NOMO-1 treated with dmso at 0.1 percent for 144 hours (cell line): ENCODE measurements around the gene KIF21A.

ENCODE experiments used
- DNase-seq: peaks from one replicate; lab custom pipeline; 2025; ENCODE audit not compliant: unreplicated experiment; lab: John Stamatoyannopoulos, UW

KIF21A gene

DNA sequence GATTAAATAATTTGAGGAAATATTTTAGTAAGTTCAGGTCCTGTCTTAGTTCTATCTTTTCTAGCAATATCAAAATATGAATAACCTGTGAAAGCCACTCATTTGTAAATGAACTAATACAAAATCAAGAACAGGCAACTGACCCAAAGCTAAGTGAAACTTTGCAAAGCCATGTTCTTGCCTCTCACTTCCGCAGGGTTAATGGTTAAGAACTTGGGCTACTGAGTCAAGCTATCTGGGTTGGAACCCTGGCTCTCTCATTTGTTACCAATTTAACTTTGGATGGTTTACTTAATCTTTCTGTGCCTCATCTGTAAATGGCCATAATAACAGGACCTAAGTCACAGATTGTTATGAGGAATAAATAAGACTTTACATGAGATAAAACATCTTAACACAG is 2.8 kb downstream of the KIF21A start:
- no peak for DNase-seq

DNA sequence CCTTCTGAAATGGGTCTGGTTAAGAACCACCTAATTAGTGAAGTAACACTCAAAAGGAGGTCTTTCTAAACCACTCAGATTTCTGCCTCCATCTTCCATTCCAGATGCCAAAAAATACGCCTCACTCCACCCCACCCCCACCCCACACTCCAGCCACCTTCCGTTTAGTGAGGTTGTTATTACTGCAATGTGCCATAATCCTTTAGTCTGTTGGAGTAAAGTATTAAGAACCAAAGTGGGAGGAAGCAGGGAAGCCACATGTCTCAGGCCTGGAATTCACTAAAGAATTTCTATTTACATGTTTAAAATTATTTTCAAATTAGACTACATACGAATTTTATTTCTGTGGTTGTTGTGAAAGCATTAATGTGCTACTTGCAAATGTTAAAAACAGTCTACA is 7.4 kb downstream of the KIF21A start:
- DNase-seq = no peak

DNA sequence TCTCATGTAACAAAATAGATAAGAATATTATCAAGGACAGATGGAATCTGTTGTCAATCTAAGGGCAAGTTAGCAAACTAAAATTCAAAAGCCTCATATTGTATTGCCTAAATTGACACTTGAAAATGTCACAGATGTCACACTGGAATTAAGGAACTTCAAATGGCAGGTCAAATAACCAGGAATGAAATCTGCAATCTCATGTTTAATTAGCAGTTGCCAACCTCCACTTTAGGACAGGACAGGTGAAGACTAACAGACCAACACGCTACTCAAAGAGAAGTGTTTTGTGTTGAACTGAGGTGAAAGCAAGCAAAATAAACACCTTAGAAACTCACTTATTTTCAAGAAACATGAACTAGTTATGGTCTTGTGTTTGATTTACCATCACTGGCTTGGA is 11.1 kb downstream of the KIF21A start:
- DNase-seq = no peak

DNA sequence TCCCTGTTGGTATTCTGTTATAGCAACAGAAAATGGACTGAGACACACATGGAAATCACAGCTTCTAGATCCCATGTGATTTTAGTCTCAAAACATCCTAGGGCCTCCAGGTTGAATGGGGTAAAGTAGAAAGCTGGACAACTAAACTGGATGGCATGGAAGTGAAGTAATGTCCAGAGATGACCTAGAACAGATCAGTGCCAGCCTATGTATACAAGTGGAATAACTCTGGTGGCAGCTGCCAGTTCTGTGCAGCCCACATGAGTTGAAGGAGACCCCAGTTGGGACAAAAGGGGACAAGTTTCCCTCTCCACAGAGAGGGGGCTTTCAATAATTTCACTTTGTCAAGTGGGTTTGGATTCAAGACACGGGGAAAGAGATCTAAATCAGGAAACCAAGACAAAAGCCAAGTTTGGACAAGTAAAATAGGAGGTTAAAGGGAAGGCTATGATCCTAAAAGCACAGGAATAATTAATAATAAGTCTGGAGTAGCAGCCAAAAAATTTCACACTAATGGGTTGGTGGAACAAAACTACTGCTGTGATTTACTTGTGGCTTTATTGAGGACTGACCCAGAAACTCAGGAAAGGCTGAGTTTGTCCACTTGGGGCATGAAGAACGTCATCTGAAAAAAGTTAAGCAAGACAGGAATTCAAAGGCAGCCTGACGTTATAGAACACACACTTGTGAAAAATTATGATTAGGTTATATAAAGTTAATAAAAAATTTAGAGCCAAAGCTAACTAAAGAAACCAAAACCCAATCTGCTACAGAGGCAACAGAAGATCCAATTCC is 11.7 kb downstream of the KIF21A start:
- no peak for DNase-seq

DNA sequence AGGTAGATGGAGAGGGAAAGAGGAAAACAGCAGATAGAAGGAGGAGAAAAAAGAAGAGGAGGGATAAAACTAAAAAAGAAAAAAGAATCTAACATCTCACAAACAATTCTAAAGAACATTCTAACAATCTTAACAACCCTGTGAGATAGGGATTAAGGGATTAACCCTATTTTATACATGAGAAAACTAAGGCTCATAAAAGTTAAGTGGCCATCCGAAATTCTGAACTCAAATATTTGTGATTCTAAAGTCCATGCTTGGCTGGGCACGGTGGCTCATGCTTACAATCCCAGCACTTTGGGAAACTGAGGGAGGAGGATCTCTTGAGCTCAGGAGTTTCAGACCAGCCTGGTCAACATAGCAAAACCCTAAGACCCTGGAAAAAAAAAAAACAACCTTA is 13.1 kb downstream of the KIF21A start:
- no peak for DNase-seq

DNA sequence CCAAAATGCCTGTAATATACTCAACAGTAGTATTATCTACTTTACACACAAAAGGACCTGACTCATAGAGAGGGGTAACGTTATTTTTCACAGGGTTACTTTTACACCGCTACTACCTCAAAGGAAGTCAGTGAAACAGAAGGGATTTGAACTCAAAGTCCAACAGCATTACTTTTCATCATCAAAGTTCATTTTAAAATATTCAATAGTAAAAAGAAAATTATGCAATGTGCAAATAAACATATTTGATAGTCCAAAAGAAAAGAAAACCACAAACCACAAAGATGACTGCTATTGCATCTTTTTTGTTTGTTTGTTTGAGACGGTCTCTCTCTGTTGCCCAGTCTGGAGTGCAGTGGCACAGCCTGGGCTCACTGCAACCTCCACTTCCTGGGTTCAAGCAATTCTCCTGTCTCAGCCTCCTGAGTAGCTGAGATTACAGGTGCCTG is 15.5 kb downstream of the KIF21A start:
- no peak for DNase-seq

DNA sequence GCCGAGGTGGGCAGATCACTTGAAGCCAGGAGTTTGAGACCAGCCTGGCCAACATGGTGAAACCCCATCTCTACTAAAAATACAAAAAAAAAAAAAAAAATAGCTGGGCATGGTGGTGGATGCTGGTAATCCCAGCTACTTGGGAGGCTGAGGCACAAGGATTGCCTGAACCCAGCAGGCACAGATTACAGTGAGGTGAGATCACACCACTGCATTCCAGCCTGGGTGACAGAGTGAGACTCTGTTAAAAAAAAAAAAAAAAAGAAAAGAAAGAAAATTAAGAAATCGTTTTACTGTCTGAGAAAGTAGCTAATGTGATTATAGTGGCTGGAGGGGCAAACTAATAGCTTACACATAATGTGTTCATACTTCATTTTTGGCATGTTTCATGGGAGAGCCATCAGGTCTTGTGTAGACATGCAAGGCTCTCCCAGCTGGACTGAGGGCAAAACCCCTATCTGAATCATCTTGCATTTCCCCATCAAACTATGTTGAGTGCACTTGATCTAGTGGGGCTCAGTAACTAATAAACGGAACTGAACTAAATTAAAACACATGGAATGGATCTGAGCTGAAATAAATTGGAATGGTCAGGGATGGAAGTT is 16.2 kb downstream of the KIF21A start:
- DNase-seq = no peak

DNA sequence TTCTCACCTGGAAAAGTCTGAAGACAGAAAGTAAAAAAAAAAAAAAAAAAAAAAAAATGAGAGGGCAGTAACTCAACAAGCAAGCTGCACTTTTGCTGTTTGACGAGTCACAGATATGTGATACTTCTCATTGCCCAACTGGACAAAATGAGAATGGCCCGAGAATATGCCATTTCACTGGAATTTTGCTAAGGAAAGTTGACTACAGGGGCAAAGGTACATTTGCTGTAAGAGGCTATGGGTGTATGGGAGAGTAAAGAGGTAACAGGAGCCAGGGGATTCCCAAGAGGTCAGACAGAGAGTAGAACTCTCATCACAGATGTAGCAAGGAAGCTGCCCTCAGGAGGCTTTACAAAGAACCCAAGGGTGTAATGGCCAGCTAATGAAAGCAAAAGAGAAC is 22.9 kb downstream of the KIF21A start:
- no peak for DNase-seq

DNA sequence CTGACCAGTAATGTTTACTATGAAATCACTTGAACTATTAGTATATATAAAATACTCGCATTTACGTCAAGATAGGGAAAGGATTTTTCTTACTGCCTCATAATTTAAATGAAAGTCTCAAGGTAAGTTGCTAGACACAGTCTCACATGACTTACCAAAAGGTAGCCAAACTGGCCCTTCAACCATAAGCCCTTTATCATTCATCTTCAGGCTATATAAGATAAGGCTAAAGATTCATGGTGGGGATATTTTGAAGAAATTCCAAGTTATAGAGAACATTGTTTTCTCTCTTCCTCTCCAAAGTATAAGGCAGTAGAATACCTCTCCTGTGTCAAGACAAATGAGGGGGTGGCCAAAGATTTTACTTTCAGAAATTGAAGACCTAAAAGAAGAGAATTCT is 23.4 kb downstream of the KIF21A start:
- DNase-seq = no peak

DNA sequence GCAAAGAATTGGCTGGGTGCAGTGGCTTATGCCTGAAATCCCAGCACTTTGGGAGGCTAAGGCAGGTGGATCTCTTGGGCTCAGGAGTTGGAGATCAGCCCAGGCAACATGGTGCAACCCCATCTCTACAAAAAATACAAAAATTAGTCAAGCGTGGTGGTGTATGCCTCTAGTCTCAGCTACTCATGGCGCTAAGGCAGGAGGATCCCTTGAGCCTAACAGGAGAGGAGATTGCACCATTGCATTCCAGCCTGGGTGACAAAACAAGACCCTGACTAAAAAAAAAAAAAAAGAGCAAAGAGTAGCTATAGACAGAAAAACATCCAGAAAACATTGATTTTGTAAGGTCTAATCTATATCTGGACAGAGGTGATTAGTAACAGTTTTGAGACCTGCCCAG is 25.0 kb downstream of the KIF21A start:
- DNase-seq = no peak

DNA sequence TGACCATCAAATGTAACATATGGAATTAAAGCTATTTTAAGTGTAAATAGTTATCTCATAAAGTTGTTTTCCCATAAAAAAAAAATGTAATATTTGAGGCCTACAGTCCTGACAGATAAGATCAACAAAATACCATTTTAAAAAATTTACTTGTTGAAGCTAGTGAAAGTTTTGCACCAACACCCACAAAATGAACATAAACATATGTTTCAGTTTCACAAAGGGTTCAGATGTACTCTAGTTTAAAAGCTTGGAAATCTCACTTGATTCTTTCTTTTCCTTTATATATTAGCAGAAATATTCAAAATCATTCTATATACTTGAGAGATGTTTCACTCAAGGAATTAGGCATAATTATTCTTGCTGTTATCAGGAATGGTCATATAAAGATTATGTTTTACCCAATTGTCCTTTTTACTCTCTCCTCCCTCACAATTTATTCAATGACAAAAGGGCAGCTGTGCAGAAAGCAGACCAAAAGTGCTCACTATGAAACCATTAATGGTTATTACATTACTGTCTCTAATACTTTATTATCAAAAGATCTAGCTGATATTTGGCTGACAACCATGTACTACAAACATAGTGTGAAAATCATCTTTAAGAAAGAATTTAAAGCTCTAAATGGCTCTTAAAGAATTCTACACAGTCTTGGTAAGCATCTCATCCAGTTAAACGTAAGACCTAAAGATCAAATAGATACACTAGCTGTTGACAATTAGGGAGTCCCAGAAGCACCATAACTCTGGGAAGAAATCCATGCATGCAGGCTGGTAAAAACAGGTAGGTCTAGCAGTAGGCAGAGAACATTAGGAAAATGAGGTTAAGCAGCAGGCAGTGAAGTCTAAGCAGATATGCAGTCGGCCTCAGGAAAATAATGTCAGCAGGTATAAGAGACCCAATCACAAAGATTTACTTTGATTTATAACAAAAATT is 28.8 kb downstream of the KIF21A start:
- DNase-seq = no peak

DNA sequence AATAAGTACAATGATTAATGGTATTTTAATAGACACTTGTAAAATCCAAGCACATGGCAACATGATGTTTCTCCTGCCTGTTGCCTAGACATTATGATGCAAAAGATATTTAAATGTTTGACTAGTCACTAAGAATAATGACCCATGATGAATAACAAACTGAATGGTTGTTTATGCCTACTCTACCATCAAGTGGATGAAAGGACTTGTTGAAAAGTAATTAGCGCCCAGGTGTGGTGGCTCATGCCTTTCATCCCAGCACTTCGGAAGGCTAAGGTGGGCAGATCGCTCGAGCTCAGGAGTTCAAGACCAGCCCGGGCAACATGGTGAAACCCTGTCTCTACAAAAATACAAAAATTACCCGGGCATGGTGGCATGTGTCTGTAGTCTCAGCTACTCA is 30.7 kb downstream of the KIF21A start:
- no peak for DNase-seq

DNA sequence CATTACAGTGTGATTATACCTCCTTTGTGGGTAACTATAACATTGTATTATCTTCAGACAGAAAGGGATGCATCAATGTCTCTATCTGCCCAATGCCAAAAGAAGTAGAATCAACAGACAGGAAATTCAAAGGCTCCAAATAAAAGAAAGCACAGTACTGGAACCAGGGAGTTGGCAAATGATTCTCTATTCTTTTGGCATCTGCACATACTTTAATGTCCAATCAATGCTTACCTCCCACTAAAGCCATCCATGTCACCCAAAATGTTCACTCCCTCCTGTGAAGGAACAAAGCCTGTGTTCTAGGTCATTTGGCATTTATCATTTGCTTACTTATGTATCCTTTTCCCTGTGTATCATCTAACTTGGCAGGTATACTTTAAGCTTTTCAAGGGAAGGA is 36.7 kb downstream of the KIF21A start:
- DNase-seq = no peak

DNA sequence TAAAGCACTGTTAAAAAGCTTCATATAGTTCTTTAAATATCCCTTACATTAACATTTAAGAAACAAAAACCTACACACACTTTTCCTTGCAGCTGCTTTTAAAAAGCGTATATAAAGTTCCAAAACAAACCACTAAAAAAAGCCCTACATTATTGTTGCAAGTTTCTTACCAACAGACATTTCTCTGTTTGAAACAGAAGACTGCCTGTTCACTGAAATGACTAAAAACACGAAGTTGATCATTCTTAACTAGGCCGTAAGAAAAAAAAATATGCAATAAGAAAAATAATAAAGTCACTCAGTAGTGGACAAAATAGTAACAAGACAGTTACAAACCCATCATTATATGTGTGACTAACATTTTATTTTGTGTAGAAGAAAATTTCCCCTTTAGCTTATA is 37.3 kb downstream of the KIF21A start:
- no peak for DNase-seq

DNA sequence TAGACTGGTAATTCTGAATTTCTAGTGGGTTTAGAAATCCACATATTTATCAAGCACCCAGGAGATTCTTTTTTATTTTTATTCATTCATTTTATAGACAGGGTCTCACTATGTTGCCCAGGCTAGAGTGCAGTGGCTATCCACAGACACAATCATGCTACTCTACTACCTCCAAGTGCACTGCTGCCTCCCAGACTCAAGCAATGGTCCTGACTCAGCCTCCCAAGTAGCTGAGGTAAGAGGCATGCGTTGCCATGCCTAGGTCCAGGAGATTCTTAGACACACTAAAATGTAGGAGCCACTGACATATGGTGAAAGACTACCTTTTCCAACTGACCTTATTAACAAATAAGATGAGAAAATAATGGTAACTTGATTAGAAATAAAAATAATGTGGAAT is 38.9 kb downstream of the KIF21A start:
- no peak for DNase-seq

DNA sequence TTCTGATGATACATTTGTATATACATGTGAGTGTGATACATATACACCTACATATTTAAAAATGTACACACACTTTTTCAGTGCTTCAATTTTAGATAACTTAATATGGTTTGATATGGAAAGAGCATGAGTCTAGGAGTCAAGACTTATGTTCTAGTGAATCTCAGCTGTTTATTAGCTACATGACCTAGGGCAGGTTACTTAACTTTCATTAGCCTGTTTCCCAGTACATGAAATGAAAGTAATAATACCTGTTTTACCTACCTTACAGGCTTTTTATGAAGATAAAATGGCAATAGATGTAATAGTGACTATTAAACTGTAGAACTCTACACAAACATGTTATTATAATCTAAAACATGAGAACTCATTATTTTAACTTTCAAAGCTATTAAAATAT is 39.5 kb downstream of the KIF21A start:
- no peak for DNase-seq

DNA sequence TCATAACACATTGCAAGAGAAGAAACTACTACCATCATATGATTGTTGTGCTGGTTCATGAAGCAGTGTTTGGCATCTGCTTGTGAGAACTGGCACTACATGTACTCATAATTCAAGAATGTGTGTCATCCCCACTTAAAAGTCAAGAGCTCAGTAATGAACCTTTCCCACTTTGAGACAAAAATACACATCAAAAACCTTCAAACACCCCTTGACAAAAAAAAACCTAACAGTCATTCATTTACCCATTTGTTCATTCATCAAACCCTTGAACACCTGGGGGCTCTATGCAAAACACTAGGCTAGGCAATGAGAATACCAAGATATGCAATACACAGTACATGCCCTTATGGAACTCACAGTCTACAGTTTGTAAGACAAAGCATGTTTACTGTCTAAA is 40.0 kb downstream of the KIF21A start:
- no peak for DNase-seq

DNA sequence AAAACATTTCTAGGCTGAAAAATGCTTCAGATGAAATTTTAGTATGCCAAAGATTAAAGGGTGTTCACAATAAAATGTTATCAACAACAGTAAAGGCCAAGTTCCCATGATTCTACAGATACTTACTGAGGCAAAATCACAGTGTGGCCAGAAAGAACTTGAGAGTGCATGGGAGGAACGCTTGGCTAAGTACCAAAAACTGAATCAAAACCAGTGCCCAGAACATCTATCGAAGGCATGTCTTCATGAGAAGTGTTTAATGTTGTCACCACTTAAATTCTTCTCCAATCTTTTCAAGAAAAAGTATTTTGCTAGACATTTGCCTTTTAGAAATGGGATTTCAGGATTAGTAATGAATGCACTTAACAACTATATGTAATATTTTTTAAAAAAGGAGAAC is 41.5 kb downstream of the KIF21A start:
- DNase-seq = no peak

DNA sequence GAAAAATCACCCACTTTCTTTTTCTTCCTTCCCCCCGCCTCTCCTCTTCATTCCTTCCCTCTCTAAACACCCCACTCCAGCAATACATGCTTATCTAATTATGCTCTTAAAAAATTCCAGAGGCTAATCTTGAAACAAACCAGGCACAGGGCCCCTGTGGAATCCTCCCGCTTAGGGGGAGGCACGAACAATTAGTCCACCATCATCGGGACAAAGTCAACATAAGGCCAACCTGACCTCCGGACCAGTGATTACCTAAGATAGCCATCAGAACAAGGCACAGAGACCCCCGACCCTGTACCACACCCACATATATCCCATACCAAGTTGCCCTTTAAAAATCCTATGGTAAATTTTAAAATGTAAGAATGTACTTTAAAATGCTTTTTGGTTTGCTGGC is 47.1 kb downstream of the KIF21A start:
- DNase-seq = no peak

DNA sequence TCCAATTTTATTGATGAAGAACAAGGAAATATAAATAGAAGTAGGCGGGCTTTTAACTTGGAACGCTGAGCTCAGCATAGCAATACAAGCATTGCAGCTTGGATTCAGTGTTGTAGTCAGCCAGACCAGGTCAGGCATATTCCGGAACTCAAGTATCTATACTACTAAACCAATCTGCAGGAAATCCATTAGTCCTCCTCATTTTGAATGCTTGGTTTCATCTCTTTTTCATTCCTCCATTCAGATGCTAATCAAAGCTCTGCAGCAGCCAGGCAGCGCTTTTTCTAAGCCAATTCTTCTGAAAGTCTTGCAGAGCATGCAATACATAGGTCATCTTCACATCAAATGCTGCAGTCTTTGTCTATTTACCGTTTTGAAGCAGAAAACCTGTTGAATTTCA is 49.0 kb downstream of the KIF21A start:
- no peak for DNase-seq

DNA sequence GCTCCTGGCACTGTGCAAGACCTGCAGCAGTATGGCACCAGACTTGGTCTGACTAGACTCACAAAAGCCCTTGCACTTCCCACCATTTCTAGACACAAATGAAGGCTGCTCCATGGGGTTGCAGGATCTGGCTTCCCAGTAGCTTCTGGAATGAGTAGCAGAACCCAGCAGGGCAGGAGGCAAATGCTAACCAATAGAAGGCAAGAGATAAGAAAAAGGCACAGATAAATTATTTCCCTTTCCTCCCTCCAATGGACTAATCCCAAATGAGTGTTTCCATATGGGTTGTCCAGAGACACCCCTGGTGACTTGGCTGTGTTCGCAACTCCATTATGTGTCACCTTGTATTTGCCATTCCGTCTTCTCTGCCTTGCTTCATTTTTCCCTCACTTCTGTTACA is 49.7 kb downstream of the KIF21A start:
- no peak for DNase-seq
